Fibroblast of skin of abdomen (primary cell): ENCODE data around the gene PHLPP1.

Experiments used
- DNase-seq: peaks from one replicate; pipeline ENCODE4 v3.0.0-alpha.2; 2013

Gene PHLPP1

DNA sequence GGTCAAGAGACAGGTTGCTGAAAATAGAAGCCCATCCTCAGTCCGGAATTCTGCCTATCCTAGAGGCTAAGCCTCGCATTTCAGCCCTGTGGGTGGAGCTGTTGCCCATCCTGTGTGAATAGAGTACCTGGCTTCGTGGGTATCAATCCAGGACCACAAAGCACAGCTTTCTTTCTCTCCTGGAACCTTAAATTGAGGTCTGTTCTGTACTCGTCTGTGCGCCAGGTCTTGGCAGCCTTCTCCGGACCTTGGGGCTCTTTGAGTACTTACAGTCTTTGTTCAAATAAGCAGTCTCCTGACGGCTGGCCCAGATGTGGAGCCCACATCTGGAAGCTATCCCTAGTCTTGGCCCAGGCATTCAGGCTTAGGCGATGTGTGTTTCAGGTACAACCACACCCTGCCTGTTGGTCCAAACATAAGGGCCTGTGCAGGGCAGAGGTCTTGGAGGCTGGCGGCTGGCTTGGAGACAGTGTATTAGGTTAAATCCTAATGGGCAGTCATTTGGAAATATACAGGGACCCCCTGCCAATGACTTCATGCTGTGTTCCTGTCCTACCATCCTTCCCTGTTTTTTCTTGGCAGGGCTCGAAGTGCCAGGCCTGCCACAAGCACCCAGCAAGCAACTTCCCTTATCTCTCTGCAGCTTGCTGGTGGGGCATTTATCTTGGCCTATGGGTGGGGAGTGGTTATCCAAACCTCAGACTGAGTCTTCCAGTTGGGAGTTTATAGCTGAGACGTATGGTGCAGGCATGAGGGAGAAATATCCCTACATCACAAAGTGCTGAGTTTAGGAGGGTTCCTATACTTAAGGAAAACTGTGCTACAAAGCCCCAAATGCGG is 310.1 kb downstream of the PHLPP1 start:
- DNase-seq: no peak

- DNase-seq: no peak
Measured at GRCh38 chr18:63028380-63028779, 313.0 kb downstream of the PHLPP1 start.
